DMS114 treated with DMSO at 0.1 percent for 48 hours (cell line): ENCODE results near the gene OSBPL10.

ENCODE experiments used
- DNase-seq: peaks from one replicate; lab custom pipeline; 2025; ENCODE audit not compliant: unreplicated experiment; lab: John Stamatoyannopoulos, UW

Gene OSBPL10

DNA sequence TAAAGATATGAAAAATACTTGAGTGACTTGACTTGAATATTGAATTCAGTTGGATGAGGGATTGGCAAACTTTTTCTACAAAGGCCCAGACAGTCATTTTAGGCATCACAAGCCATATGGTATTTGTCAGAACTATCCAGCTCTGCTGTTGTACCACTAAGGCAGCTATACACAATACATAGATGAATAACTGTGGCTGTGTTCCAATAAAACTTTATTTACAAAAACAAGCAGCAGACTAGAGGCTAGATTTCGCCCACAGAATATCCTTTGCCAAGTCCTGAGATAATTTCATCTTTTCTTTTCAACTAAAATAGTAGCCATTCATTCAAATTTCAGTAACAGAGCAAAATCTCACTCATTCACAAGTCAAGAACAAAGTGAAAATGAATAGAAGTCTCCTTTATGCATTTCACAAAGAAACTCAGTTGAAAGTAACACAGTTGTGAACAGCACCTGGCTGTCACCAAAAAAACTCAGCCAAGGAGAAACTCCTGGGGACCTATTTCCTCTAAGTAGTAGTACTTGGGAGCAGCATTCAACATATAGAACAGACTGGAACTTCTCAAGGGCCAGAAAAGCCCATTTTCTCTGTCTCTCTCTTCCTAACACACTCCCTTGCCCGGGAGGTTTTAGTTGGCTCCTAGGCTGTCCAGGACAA, 56.3 kb downstream of the OSBPL10 start:
- no peak for DNase-seq

DNA sequence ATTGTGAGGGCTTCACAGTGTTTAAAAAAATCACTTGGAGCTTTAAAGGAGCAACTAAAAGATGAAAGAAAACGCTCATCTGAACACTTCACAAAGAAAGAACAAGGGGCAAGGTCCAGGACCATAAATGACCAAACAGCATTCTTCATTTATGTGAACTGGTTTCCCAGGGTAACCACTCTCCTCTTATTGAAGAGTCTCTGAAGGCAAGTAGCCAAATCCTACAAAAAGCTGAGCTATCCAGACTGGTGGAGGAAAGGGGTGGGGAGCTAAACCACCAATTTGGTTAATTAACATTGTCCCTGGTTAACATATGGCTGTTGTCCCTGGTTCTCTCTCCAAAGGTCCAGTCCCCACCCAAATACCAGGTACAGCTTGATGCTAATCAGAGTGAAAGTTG, 58.1 kb downstream of the OSBPL10 start:
- DNase-seq, result no peak

DNA sequence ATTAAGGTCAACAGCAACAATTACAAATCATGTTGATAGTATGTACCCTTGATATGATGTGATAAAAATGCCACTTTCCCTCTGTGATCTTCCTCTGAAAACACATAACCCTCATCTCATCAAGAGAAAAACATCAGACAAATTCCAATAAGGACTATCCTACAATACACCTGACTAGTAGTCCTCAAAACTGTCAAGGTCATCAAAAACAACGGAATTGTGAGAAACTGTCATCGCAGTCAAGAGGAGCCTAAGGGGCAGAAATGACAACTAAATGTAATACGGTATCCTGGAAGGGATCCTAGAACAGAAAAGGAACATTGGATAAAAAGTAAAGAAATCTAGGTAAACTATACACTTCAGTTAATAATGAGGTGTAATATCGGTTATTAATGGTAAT, 59.2 kb downstream of the OSBPL10 start:
- DNase-seq, result no peak

DNA sequence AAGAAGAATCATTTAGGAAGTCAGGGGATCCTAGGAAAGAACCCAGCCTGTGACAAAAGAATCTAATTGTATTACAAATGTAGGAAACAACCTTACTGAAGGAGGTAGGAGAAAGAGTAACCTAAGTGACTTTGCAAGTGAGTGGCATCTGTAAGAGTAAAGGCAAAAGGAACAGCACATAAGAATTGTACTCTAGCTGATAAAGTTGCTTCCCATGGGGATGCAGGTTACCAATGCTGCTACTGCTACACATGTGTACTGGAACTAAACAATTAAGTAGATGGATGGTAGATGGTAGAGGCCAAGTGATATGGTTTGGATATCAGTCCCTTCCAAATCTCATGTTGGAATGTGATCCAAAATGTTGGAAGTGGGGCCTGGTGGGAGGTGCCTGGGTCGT, 60.8 kb downstream of the OSBPL10 start:
- no peak for DNase-seq

DNA sequence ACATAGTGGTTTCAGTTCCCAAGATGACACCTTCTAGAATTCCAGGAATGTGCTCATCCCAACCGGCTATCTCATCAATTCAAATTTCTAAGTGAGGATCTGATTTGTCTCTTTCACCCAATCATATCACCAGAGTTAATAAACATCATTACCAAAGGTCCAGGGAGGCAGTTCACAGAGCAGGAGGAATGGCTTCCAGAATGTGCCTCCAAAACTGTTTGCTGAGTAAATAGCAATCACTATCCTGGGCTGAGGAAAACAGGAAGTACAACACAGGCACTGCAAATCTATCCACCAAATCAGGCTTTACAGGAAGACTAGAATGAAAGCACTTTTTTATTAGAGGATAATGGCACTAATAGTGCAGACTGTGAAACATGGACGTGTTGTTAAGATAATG, 61.5 kb downstream of the OSBPL10 start:
- no peak for DNase-seq

DNA sequence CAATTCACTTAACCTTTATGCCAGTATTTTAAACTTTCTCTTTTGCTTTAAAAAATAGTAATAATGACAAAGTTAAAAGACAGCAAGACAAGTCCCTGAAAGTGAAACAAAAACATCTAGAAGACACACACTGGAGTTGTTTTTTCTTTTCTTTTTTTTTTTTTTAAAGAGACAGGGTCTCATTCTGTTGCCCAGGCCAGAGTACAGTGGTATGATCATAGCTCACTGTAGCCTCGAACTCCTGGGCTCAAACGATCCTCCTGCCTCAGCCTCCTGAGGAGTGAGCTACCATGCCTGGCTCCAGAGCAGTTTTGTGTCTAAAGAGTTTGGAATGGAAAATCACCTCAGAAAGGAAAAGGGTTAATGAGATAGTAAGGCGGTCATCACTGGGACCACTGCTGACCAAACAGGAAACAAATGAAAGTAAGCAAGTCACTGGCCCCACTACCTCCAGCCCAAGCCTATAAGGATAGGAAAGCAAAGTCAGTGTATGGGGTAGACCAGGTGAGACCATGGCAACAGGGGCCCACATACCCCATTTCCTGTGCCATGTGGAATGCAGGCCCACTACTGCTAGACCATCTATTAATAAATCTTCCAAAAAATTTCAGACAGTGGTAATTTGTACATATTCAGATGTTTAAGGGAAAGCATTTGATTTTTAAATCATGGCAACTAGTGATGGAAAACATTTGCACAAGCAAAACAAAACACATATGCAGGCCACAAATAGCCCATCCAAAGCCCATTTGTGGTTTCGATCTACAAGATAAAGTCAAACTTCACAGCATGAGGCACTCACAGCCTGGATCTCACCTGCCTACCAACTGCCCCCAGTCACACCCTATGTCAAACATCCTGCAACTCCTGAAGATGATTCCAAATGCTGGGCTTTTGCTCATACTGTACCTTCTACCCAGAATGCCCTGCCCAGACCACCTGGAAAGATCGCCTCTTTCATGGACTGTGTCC, 62.6 kb downstream of the OSBPL10 start:
- no peak for DNase-seq

DNA sequence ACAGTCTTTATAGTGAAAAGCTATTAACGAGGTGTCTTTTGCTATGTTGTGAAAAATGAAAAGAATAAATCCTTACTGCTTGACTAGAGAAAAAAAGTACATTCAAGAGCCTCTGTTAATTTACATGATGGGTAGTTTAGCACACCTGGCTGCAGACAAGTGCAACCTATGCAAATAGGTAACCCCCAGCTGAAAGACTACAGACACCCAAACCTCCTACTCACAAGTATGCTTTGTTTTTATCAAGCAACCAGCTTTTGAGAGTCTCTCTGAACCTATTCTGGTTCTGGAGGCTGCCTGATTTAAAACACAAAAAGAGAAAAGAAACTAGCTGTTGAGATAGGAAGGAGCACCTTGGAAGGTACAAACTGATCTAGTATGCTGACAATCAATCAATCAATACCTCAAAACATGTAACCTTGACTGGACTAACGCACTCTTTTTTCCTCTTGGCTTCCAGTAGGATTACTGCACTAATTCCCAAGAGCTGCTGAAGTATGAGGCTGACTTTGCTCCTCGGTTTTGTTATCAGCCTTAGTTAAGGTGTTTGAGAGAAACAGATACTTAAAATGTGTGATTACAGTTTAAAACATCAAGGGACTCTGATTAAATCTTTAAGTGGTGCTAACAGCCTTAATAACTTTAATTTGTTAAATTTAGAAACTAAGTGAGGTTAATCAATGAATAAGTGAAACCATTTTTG, 63.6 kb downstream of the OSBPL10 start:
- DNase-seq, result no peak

DNA sequence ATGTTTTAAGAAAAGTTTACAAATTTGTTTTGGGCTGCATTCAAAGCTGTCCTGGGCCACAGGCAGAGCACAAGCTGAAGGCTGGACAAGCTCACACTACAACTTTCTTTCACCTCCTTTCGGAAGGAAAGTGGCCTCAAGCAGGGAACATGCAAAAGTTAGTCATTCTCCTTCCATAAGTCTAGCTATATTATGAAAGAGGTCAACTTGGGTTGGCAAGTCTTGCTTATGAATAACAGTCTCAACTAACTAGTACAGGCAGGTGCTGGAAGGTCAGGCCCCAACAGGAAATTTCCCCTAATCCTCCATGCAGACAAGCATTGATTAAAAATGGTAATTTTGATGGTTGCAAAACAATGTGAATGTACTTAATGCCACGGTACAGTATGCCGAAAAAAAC, 69.4 kb downstream of the OSBPL10 start:
- no peak for DNase-seq

DNA sequence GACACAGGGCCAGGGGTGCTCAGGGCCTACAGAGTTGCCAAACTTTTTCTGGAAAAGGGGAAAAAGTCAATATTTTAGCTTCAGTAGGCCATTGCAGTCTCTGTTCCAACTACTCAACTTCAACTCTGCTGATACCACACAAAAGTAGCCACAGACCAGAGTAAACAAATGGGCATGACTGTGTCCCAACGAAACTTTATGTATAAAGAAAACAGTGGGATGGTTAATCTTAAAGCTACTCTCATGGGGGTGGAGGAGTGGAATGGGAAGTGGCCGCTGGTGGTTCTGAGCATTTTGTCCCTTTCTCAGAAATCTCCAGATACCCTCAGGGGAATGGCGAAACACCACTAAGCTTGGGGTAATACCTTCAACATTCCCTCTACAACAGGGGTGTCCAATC, 69.9 kb downstream of the OSBPL10 start:
- no peak for DNase-seq

DNA sequence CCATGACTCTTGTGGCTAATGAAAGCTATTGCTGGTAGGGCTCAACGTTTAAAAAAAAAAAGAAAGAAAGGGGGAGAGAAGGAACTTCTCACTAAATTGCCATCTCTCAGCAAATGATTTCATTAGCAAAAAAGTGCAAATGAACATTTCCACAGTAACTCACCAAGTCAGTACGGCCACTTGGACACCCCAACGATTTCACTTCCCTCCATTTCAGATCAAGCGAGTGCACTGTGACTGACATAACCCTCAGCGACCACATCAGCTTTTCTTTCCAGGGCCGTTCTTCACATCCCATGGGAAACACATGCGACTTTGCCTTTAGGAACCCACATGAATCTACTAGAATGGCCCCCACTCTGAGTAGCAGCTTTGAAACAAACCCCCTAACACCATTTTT, 71.6 kb downstream of the OSBPL10 start:
- DNase-seq, result no peak

DNA sequence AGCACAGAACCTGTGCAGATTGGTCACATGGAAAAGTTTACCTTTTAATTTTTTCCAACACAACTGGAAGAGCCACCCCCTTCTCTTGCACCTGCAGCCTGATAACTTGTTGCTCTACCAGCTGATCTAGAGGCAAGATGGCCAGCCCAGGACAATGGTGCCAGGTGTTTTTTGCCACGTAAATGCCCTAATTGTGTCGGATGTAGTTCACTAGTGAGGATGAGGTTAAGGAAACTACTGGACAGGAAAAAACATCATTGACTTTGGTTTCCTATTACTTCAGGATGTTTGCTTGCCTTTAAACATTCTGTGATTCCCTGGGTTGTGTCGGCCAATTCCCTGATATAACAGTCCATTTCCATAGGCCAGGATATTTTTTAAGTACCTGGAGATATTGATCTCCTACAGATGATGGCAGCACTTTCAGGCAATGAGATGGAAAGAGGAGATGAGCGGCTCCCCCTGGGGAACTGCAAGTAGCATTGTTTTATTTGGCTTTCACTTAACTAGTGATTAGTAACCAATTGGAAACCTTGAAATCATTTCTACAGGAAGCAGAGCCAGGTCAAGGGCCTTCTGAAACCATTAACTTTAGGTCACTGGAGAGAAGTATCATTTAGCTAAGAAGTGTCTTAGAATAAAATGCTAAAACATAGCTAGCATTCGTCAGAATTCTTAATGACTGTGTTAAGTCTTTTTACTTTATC, 72.5 kb downstream of the OSBPL10 start:
- DNase-seq, result no peak

DNA sequence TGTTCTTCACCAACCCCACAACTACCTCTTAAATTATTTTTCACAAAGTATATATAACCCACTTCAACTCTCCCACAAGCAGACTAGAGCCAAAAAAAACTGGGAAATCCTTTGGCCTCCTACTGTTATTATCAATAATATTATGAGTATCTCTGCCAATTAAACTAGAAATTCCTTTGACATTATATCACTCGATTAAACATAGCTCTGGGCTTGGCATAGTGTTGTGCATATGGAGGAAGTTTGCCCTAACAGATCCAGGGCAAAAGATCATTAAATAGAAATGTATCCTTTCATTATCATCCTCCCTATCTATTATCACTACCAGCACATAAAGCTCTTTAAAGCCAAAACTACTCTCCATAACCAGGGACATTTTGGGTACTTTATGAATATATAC, 74.9 kb downstream of the OSBPL10 start:
- DNase-seq, result no peak

DNA sequence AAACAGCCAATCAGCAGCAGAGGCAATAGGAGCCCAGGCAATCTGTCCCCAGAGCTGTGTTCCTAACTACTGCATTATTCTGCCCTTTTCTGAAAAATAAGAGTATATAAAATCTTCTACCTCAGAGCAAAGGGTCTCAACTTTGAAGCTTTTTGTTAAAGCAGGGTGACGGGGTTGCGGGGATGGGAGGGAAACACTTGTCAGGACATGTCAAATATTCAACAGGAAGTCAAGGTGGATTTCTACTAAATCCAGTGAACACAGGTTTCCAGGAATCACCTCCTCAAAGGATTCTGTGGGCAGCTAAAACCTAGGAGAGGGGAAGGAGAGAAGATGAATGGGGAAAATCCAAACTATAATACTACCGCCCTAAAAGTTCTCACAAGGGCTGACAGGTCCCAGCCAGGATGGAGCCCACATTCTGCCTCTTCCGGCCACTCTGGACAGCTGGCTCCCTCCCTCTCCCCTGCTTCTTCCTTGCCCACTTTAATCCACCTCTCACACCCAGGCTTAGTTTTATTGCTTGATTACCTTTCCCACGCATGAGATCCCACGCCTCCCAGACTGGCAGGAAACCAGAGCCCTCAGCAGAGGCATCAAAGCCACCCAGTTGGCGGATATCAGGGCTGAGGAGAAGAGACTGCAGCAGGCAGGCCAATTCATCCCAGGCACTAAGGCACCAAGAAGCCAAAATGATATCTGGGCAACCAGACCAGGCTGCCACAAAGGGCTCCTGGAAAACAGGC, 77.2 kb downstream of the OSBPL10 start:
- DNase-seq, result no peak

DNA sequence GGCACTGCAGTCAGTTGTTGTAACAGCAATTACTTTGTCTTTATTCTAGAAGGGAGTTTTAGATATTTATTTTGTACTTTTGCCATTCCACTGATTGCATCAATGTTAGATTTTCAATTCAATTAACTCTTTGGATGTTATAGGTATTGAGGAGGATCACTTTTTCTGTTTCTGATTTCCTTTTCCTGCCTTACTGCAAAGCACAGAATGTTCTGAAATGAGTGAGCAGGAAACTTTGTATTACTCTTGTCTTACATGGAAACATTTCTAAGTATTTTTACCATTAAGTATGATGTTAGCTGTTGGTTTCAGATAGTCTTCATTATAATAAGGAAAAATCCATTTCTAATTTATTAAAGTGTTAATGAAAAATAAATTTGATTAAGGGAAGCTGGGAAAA, 80.5 kb downstream of the OSBPL10 start:
- DNase-seq, result no peak

DNA sequence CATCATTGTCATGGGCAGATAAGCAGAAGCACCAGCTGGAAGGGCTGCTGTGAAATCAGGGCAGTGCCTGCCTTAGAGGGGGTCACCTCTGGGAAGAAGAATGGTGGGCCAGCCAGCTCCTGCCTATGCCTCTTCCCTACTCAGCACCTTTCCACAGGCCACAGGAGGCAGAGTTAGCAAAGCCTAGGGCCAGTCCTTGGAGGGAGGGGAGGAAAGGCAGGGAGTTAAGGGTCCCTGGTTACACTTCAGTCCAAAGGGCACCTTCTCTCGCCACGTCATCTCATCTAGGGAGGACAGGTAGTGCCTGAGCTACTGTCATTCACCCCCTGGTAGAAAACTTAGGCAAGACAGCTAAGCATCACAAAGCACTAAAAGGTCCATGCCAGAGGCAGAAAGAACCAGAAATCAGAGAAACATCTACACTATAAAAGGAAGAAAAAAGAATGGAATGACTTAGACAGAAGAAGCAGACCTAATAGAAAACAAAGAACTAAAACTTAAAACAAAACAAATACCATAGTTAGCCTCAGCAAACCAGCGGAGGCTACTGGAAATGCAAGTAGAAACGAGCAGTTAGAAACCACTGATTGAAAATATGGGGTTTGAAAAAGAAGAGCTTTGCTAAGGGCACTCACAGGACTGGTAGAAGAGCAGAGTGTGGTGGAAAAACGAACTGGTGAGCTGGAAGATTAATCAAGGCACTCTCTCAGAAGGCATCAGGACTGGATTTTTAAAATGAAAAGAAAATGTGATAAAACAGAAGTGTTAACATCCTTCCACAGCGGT, 84.2 kb downstream of the OSBPL10 start:
- no peak for DNase-seq

DNA sequence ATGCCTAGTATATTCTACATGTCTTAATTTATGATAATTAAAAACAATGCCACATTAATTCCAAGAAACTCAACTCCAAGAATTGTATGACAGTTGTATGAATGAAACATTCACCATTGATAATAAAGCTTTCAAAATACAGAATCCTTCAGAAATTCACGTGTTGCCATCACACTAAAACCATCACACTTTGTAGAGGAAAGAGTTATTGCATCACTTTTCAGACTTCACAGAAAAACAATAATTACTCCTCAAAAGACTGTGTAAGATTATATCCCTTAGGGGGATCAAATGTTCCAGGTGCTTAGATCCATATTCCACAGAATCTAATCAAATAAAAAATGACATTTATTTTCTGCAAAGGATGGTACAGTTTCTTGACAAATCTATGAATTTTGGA, 85.0 kb downstream of the OSBPL10 start:
- DNase-seq, result no peak

DNA sequence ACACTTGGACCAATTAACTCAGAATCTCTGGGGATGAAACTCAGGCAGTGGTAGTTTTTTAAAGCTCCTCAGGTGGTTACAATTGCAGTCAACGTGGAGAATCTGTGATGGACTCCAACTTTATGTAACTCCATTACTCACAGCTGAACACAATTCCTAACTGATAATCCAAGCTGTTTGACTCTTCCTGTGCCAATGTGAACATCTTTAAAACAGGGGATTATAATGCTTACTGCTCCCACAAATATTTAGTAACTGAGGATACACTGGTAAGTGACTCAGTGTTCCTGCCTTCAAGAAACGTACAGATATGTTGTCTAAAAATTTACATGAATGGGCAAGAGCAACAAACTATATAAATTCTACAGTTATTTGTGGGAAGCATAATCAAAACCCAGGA, 85.6 kb downstream of the OSBPL10 start:
- no peak for DNase-seq

DNA sequence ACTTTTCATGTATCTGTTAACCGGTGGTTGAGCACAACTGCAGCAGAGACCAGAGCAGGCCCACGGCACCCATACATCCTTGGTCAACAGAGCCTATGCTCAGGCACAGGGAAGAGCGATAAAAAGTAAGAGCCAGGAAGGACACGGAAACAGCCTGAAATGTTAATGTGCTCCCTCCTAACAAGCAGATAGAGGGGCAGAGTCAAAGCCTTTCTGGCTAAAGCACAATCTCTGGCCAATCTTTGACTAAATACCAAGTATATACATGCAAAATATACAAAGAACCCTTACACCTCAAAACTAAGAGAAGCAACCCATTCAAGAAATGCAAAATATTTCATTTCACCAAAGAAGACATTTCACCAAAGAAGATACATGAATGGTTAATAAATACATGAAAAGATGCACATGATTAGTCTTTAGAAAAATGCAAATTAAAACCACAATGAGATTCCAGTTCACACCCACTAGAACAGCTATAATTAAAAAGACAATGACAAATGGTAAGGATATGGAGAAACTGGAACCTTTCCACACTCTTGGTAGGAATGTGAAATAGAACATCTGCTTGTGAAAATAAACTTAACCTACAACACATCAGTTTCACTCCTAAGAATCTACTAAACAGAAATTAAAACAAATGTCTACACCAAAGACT, 88.0 kb downstream of the OSBPL10 start:
- DNase-seq, result no peak

DNA sequence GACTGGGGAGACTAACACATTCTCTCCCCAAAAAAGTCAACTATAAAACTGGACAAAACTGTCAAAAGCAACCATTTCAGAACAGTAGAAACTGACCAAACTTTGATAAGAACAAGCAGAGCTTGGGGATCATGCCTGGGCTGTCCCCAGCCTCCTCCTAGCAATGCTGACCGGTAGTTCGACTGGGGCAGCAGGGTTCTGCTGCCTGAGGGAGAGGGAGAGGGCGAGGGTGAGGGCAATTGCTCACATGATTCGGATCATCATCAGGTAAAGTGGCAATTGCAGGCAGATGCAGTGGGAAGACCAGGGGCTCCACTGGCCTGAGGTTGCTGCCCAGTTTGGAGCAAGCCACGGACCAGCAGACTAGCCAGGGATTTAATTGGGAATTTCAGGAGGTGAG, 88.6 kb downstream of the OSBPL10 start:
- no peak for DNase-seq
